Measurements from ENCODE around the gene MRC2.

DNA sequence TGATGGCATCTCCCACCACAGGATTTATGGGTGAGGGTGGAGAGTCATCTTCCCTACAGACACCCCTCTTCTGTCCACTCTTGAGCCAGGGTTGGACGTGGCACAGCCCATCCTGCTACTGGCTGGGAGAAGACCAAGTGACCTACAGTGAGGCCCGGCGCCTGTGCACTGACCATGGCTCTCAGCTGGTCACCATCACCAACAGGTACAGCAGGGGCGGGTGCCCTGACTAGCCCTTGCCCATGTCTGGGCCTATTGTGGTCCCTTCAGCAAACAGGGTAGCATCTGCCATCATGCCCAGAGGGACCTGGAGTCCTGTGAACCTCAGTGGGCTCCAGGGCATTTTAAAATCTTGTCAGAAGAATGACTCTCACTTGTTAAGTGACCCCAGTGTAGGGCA, 48.2 kb downstream of the MRC2 start:
- TF ChIP-seq, protein P1, sequence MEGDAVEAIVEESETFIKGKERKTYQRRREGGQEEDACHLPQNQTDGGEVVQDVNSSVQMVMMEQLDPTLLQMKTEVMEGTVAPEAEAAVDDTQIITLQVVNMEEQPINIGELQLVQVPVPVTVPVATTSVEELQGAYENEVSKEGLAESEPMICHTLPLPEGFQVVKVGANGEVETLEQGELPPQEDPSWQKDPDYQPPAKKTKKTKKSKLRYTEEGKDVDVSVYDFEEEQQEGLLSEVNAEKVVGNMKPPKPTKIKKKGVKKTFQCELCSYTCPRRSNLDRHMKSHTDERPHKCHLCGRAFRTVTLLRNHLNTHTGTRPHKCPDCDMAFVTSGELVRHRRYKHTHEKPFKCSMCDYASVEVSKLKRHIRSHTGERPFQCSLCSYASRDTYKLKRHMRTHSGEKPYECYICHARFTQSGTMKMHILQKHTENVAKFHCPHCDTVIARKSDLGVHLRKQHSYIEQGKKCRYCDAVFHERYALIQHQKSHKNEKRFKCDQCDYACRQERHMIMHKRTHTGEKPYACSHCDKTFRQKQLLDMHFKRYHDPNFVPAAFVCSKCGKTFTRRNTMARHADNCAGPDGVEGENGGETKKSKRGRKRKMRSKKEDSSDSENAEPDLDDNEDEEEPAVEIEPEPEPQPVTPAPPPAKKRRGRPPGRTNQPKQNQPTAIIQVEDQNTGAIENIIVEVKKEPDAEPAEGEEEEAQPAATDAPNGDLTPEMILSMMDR (IDR thresholded peaks at IDR 0.05): no peak
- TF ChIP-seq POLR2A (IDR thresholded peaks at IDR 0.05; ENCODE audit: low read length) (no peak), CHD4 (IDR thresholded peaks at IDR 0.05; ENCODE audit: borderline replicate concordance) (no peak), SMC3 (IDR thresholded peaks at IDR 0.05) (no peak), MAFK (IDR thresholded peaks at IDR 0.05; ENCODE audit: partially characterized antibody) (no peak)

All from A549 (cell line).